Right cardiac atrium (tissue), 5 donors: ENCODE results near the gene XPR1. TPM values are rescaled to one million over a fixed set of nuclear protein-coding genes. Genes with fewer than 3 reads are reported as not detected.
A peak's percentile ranks its signal among the peaks of the same experiment; 100 is the strongest.

ENCODE experiments used
- ATAC-seq, 2 donors: fragments of 200-7000 bp; cut with Tn5 transposase; one replicate each; pipeline versions ENCODE4 v1.8.0 to v1.9.1; 2020; ENCODE audit warnings: moderate library complexity in 2 of 2, mild to moderate bottlenecking in 1 of 2
- DNase-seq, 3 donors: peaks; one replicate each; pipeline ENCODE4 v3.0.0-alpha.2; 2020
- H3K27ac ChIP-seq: one replicate; pipeline ENCODE4 v1.5.1; 2013; ENCODE audit warnings: mild to moderate bottlenecking, low read length, control low read depth, moderate library complexity
- H3K27me3 ChIP-seq: one replicate; pipeline ENCODE4 v1.6.1; 2013; ENCODE audit not compliant: control insufficient read depth, insufficient read depth
- H3K4me1 ChIP-seq: one replicate; pipeline ENCODE4 v1.6.1; 2013; ENCODE audit warnings: low read length; ENCODE audit not compliant: control insufficient read depth, insufficient read depth
- H3K4me3 ChIP-seq: one replicate; pipeline ENCODE4 v1.5.1; 2013; ENCODE audit warnings: low read length, control low read depth
- H3K9me3 ChIP-seq: one replicate; pipeline ENCODE4 v1.6.1; 2013; ENCODE audit warnings: low read length; ENCODE audit not compliant: control insufficient read depth
- WGBS: extraction: QIAGEN DNeasy Blood & Tissue Kit; methylation state at CpG from one replicate; pipeline ENCODE4 v1.1.7; 2013; 5-methylcytosine and 5-hydroxymethylcytosine counted together
- intact Hi-C, 4 donors: fragments of 100-400 bp; cut with DNase I; formaldehyde crosslinking; loops; one replicate each; pipeline versions ENCODE4 v1.11.0 to v1.14.0; 2022 to 2023
- polyA plus RNA-seq: library from polyadenylated mRNA; stranded (reverse); fragments of 200-250 nt; gene quantifications from one replicate; pipeline ENCODE4 v1.2.3, GENCODE V29; 2013
- total RNA-seq, 4 donors: library from RNA; stranded (reverse); fragmentation: NEBNext Ultra II Directional; extraction: Animal tissue kit (Norgen Biotek cat#: 25700); gene quantifications; one replicate each; pipeline ENCODE4 v1.2.1, GENCODE V29; 2021
- donor health status: healthy with polysubstance abuse.
- donor health status: DM: no; HTN: yes; CAD: no.
- donor health status: DM: no; HTN: no; CAD: no.
- donor health status: DM: no; HTN: yes; CAD: no; lungs with severe emphysema.
- donor health status: DM: yes; HTN: yes; CAD: no.

XPR1 gene
- total and polyA plus RNA-seq, 5 donors, result 10.7 to 33.4 (median 31.4) TPM

- ATAC-seq (no peak), DNase-seq (no peak)
- no peaks in the 10 kb centered on the region for H3K27me3 ChIP-seq
- peak overlapping the region; percentile 67 for H3K27ac ChIP-seq
- H3K4me1 ChIP-seq, result peaks cover 3% of the 10 kb centered on the region
- no peaks in the 10 kb centered on the region for H3K9me3 ChIP-seq
- H3K4me3 ChIP-seq, result no peak overlapping the region
- intact Hi-C loops, result loop anchor here in 3 of 4 donors (10.0 kb wide), 1 partner anchor 96 kb away; no protein-coding TSS in a partner anchor
- WGBS, result 46% methylated on average over 6 of the region's 6 CpGs
These were observed 542 bp upstream of the XPR1 start for GRCh38 chr1:180631194-180631765.

GRCh38 chr1:180632326-180633056 lies 669 bp downstream of the XPR1 start:
- Histone ChIP-seq H3K27me3 (no peaks in the 10 kb centered on the region), H3K27ac (peak overlapping the region; percentile 75), H3K4me3 (peak overlapping the region; percentile 87), H3K9me3 (no peaks in the 10 kb centered on the region), H3K4me1 (peaks cover 3% of the 10 kb centered on the region)
- peak in 2 of 3 donors; percentile 86 to 87 for DNase-seq
- ATAC-seq, result peak; percentile 70 to 81
- intact Hi-C loops, result loop anchor here in 3 of 4 donors (10.0 kb wide), 1 partner anchor 98 kb away; no protein-coding TSS in a partner anchor
- under 1% methylated on average over 43 of the region's 44 CpGs for WGBS

DNA sequence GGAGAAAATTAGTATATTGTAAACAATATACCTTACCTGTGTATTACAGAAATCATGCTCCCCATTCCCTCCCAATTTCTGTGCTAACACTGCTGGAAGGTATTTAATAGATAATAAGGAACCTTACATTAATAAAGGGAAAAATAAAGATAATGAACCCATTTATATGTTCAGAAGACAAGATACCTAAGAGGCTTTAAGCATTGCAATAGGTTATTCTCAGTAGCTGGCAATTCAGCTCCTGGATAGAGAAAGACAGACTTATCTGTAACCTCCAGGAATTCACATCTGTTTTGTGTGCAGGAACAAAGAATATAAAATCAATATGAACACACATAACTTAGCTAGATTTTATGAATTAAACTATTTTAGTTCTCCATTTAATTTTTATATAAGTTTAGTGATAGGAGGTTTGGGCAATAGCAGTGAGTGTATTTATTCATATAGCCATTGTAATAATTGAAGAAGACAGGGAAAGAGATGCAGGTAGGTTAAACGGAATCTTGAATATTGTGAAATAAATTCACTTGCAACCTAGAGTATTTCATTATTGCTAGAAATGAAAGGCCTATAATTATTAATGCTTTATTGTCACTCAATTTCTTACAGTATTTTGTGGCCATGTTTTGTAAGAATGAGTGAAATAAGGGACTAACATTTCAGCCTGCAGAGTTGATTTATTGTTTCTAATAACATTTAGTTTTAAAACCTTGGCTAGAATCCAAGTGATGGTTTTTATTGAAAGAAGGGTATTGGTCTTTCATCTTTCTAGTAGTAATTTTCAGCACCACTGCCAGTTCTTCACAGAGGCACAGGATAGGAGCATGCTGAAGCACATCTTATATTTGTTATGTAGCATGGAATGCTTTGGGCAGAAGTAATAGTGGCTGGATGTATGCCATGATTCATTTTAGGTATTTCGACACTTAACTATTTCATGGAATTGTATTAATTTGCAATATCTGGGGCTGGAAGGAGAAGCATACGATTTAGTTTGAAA lies 1.5 kb downstream of the XPR1 start:
- WGBS, result 46% methylated on average over 3 of the region's 3 CpGs
- Histone ChIP-seq H3K27me3 (no peaks in the 10 kb centered on the region), H3K27ac (no peak overlapping the region), H3K9me3 (no peaks in the 10 kb centered on the region), H3K4me1 (peaks cover 3% of the 10 kb centered on the region), H3K4me3 (peak overlapping the region; percentile 87)
- no peak for DNase-seq
- ATAC-seq, result no peak
- intact Hi-C loops, result loop anchor here in 3 of 4 donors (10.0 kb wide), 1 partner anchor 99 kb away; no protein-coding TSS in a partner anchor

GRCh38 chr1:180636138-180636537 lies 4.3 kb downstream of the XPR1 start:
- DNase-seq, result no peak
- Histone ChIP-seq H3K4me1 (peaks cover 2% of the 10 kb centered on the region), H3K9me3 (no peaks in the 10 kb centered on the region), H3K27ac (no peak overlapping the region), H3K27me3 (no peaks in the 10 kb centered on the region), H3K4me3 (no peak overlapping the region)
- ATAC-seq, result no peak
- WGBS, result 59% methylated on average over 5 of the region's 5 CpGs
- intact Hi-C loops, result loop anchor here in 3 of 4 donors (10.0 kb wide), 1 partner anchor 101 kb away; no protein-coding TSS in a partner anchor

- H3K27me3 ChIP-seq, result no peaks in the 10 kb centered on the region
- intact Hi-C loops, result loop anchor here in 3 of 4 donors (10.0 kb wide), 2 partner anchors 105 to 215 kb away; no protein-coding TSS in a partner anchor
- no peaks in the 10 kb centered on the region for H3K9me3 ChIP-seq
- DNase-seq (no peak), ATAC-seq (no peak)
- H3K4me3 ChIP-seq, result no peak overlapping the region
- H3K27ac ChIP-seq, result no peak overlapping the region
- no peaks in the 10 kb centered on the region for H3K4me1 ChIP-seq
These were observed 8.0 kb downstream of the XPR1 start for GRCh38 chr1:180639871-180640270.

- intact Hi-C loops, result loop anchor here in 1 of 4 donors (10.0 kb wide), 1 partner anchor 214 kb away; no protein-coding TSS in a partner anchor
- Histone ChIP-seq H3K4me1 (no peaks in the 10 kb centered on the region), H3K9me3 (no peaks in the 10 kb centered on the region), H3K4me3 (no peak overlapping the region), H3K27ac (no peak overlapping the region), H3K27me3 (no peaks in the 10 kb centered on the region)
- ATAC-seq (peak in 1 of 2 donors; percentile 23), DNase-seq (no peak)
- 75% methylated on average over 3 of the region's 3 CpGs for WGBS
These were observed 8.7 kb downstream of the XPR1 start for GRCh38 chr1:180640531-180640949.

DNA sequence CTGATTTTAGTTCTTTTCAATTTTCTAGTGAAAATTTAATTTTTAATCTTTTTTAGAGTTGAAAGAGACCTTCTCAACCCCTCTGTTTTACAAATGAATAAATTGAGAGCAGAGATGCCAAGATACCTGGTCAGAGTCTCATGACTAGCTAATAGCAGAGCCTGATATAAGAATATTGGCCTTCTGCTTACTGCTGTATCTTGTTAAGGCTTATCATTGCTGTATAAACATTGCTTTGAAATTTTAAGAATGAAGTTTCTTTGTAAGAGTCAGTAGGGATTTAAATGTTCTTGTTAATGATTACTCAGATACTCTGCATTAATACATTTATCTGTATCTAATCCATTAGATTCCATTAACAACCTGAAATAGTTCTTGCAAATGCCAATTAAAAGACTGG lies 9.8 kb downstream of the XPR1 start:
- Histone ChIP-seq H3K9me3 (no peaks in the 10 kb centered on the region), H3K4me3 (no peak overlapping the region), H3K27ac (no peak overlapping the region), H3K27me3 (no peaks in the 10 kb centered on the region), H3K4me1 (no peaks in the 10 kb centered on the region)
- ATAC-seq, result no peak
- DNase-seq, result no peak
- intact Hi-C loops, result loop anchor here in 1 of 4 donors (10.0 kb wide), 1 partner anchor 213 kb away; no protein-coding TSS in a partner anchor

DNA sequence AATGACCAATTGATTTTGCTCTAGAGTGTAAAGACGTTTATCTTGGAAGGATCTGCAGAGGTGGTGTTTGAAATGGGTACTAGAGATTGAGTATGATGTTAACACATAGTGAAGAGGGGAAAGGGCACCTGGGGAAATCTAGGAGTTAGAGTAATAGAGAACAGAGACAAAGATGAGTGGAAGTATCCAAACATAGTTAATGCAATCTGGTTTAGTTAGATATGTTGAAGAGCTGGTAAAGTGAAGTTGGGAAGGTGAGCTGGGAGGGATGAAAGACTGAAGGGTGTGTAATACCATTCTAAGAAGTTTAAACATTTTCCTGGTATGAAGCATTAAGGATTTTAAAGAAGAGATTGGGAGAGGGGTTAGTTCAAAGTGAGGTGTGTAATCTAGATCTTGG lies 11.0 kb downstream of the XPR1 start:
- 89% methylated on average over 1 of the region's 1 CpG for WGBS
- Histone ChIP-seq H3K4me3 (no peak overlapping the region), H3K4me1 (no peaks in the 10 kb centered on the region), H3K27ac (no peak overlapping the region), H3K27me3 (no peaks in the 10 kb centered on the region), H3K9me3 (no peaks in the 10 kb centered on the region)
- ATAC-seq (no peak), DNase-seq (no peak)
- intact Hi-C loops, result loop anchor here in 1 of 4 donors (10.0 kb wide), 1 partner anchor 212 kb away; no protein-coding TSS in a partner anchor

- Histone ChIP-seq H3K9me3 (no peaks in the 10 kb centered on the region), H3K4me3 (no peak overlapping the region), H3K27ac (no peak overlapping the region), H3K27me3 (no peaks in the 10 kb centered on the region), H3K4me1 (no peaks in the 10 kb centered on the region)
- 25% methylated on average over 1 of the region's 1 CpG for WGBS
- DNase-seq (no peak), ATAC-seq (peak in 1 of 2 donors; percentile 53)
- intact Hi-C loops, result loop anchor here in 1 of 4 donors (10.0 kb wide), 1 partner anchor 211 kb away; no protein-coding TSS in a partner anchor
These were observed 11.9 kb downstream of the XPR1 start for GRCh38 chr1:180643693-180644092.

GRCh38 chr1:180644526-180645192 lies 12.8 kb downstream of the XPR1 start:
- Histone ChIP-seq H3K4me1 (no peaks in the 10 kb centered on the region), H3K9me3 (no peaks in the 10 kb centered on the region), H3K27me3 (no peaks in the 10 kb centered on the region), H3K27ac (no peak overlapping the region), H3K4me3 (no peak overlapping the region)
- 85% methylated on average over 7 of the region's 7 CpGs for WGBS
- no peak for DNase-seq
- intact Hi-C loops, result loop anchor here in 1 of 4 donors (10.0 kb wide), 1 partner anchor 210 kb away; no protein-coding TSS in a partner anchor
- no peak for ATAC-seq
